Stimulated activated CD8-positive, alpha-beta memory T cell treated with anti-CD3 and anti-CD28 coated beads, Interleukin-7, amount 100 ng/mL, for 4 hours (primary cell): ENCODE data around the gene NPIPA7.
"Not testable (repeated sequence)": the region's sequence is repeated elsewhere in the genome, so short reads cannot be mapped to it uniquely, and the experiment has no call there.

Experiments used
- DNase-seq, 2 donors: peaks; one replicate each; pipeline ENCODE4 v3.0.0-alpha.2; 2020; ENCODE audit warnings: low read depth in 2 of 2

Gene NPIPA7

DNA sequence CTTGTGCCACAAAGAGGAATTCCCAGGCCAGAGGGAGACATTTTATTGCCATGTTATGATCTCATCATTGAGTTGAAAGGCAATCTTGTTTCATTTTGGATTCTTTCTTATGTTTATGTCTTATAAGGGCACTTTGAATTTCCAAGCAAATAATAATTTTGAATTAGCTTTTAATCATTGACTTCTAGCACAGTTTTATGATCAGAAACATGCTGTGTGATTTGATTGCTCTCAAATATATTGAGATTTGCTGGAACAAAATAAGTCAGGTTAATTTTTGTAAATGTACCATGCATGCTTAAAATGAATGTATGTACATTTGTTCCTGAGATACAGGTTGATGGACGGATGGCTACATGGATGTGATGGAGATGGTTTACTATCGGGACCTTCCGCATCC, at the start of gene NPIPA7:
TSS of gene NPIPA7 (plus strand) at position 301 of the 400 bp plus-strand sequence. CDS start 105 bp downstream, outside the sequence.
- not testable (repeated sequence) for DNase-seq

DNA sequence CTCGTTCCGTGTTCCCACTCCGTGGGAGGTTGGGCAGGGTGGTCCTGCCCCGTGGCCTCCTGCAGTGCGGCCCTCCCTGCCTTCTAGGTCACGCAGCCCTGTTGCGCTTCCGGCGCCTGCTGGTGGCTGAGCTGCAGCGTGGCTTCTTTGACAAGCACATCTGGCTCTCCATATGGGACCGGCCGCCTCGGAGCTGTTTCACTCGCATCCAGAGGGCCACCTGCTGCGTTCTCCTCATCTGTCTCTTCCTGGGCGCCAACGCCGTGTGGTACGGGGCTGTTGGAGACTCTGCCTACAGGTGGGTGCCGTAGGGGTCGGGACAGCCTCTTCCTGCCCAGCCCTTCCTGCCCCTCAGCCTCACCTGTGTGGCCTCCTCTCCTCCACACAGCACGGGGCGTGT, 47.5 kb upstream of the NPIPA7 start:
- not testable (repeated sequence) for DNase-seq

DNA sequence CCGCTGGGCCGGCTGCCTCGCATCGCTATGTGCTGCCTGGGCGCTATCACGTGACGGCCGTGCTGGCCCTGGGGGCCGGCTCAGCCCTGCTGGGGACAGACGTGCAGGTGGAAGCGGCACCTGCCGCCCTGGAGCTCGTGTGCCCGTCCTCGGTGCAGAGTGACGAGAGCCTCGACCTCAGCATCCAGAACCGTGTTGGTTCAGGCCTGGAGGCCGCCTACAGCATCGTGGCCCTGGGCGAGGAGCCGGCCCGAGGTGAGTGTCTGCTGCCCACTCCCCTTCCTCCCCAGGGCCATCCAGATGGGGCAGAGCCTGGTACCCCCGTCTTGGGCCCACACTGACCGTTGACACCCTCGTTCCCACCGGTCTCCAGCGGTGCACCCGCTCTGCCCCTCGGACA, 21.4 kb upstream of the NPIPA7 start:
- DNase-seq, result not testable (repeated sequence)

DNA sequence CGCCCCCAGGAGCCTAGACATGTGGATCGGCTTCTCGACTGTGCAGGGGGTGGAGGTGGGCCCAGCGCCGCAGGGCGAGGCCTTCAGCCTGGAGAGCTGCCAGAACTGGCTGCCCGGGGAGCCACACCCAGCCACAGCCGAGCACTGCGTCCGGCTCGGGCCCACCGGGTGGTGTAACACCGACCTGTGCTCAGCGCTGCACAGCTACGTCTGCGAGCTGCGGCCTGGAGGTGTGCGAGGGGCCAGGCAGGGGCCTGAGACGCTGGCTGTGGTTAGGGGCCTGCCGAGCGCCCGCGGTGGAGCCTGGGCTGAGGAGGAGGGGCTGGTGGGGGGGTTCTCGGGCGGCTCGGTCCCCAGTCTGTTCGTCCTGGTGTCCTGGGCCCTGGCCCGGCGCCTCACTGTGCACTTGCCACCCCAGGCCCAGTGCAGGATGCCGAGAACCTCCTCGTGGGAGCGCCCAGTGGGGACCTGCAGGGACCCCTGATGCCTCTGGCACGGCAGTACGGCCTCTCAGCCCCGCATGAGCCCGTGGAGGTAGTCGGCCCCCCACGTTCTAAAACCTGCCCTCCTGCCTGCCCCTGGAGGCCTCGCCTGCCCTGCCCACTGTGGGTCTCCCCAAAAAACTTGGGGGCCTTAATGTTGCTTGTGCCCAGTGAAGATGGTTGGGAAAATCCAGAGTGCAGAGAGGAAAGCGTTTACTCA, 20.2 kb upstream of the NPIPA7 start:
- not testable (repeated sequence) for DNase-seq

DNA sequence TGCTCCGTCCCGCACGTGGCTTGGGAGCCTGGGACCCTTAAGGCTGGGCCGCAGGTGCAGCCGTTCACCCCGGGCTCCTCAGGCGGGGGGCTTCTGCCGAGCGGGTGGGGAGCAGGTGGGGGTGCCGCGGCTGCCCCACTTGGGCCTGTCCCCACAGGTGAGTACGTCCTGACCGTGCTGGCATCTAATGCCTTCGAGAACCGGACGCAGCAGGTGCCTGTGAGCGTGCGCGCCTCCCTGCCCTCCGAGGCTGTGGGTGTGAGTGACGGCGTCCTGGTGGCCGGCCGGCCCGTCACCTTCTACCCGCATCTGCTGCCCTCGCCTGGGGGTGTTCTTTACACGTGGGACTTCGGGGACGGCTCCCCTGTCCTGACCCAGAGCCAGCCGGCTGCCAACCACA, 15.3 kb upstream of the NPIPA7 start:
- not testable (repeated sequence) for DNase-seq

DNA sequence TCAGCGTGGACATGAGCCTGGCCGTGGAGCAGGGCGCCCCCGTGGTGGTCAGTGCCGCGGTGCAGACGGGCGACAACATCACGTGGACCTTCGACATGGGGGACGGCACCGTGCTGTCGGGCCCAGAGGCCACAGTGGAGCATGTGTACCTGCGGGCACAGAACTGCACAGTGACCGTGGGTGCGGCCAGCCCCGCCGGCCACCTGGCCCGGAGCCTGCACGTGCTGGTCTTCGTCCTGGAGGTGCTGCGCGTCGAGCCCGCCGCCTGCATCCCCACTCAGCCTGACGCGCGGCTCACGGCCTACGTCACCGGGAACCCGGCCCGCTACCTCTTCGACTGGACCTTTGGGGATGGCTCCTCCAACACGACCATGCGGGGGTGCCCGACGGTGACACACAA, 14.8 kb upstream of the NPIPA7 start:
- DNase-seq, result not testable (repeated sequence)

DNA sequence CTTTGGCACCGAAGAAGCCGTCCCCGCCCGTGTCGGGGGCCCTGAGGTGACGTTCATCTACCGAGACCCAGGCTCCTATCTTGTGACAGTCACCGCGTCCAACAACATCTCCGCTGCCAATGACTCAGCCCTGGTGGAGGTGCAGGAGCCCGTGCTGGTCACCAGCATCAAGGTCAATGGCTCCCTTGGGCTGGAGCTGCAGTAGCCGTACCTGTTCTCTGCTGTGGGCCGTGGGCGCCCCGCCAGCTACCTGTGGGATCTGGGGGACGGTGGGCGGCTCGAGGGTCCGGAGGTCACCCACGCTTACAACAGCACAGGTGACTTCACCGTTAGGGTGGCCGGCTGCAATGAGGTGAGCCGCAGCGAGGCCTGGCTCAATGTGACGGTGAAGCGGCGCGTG, 14.2 kb upstream of the NPIPA7 start:
- not testable (repeated sequence) for DNase-seq

DNA sequence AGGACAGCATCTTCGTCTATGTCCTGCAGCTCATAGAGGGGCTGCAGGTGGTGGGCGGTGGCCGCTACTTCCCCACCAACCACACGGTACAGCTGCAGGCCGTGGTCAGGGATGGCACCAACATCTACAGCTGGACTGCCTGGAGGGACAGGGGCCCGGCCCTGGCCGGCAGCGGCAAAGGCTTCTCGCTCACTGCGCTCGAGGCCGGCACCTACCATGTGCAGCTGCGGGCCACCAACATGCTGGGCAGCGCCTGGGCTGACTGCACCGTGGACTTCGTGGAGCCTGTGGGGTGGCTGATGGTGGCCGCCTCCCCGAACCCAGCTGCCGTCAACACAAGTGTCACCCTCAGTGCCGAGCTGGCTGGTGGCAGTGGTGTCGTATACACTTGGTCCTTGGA, 13.6 kb upstream of the NPIPA7 start:
- not testable (repeated sequence) for DNase-seq

DNA sequence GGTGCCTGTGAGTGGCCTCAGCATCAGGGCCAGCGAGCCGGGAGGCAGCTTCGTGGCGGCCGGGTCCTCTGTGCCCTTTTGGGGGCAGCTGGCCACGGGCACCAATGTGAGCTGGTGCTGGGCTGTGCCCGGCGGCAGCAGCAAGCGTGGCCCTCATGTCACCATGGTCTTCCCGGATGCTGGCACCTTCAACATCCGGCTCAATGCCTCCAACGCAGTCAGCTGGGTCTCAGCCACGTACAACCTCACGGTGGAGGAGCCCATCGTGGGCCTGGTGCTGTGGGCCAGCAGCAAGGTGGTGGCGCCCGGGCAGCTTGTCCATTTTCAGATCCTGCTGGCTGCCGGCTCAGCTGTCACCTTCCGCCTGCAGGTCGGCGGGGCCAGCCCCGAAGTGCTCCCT, 13.1 kb upstream of the NPIPA7 start:
- not testable (repeated sequence) for DNase-seq

DNA sequence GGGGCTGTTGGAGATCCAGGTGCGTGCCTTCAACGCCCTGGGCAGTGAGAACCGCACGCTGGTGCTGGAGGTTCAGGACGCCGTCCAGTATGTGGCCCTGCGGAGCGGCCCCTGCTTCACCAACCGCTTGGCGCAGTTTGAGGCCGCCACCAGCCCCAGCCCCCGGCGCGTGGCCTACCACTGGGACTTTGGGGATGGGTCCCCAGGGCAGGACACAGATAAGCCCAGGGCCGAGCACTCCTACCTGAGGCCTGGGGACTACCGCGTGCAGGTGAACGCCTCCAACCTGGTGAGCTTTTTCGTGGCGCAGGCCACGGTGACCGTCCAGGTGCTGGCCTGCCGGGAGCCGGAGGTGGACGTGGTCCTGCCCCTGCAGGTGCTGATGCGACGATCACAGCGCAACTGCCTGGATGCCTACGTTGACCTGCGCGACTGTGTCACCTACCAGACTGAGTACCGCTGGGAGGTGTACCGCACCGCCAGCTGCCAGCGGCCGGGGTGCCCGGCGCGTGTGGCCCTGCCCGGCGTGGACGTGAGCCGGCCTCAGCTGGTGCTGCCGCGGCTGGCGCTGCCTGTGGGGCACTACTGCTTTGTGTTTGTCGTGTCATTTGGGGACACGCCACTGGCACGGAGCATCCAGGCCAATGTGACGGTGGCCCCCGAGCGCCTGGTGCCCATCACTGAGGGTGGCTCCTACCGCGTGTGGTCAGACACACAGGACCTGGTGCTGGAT, 12.2 kb upstream of the NPIPA7 start:
- not testable (repeated sequence) for DNase-seq

DNA sequence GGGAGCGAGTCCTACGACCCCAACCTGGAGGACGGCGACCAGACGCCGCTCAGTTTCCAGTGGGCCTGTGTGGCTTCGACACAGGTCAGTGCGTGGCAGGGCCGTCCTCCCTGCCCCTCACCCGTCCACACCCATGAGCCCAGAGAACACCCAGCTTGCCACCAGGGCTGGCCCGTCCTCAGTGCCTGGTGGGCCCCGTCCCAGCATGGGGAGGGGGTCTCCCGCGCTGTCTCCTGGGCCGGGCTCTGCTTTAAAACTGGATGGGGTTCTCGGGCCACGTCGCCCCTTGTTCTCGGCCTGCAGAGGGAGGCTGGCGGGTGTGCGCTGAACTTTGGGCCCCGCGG, 11.7 kb upstream of the NPIPA7 start:
- DNase-seq, result not testable (repeated sequence)

DNA sequence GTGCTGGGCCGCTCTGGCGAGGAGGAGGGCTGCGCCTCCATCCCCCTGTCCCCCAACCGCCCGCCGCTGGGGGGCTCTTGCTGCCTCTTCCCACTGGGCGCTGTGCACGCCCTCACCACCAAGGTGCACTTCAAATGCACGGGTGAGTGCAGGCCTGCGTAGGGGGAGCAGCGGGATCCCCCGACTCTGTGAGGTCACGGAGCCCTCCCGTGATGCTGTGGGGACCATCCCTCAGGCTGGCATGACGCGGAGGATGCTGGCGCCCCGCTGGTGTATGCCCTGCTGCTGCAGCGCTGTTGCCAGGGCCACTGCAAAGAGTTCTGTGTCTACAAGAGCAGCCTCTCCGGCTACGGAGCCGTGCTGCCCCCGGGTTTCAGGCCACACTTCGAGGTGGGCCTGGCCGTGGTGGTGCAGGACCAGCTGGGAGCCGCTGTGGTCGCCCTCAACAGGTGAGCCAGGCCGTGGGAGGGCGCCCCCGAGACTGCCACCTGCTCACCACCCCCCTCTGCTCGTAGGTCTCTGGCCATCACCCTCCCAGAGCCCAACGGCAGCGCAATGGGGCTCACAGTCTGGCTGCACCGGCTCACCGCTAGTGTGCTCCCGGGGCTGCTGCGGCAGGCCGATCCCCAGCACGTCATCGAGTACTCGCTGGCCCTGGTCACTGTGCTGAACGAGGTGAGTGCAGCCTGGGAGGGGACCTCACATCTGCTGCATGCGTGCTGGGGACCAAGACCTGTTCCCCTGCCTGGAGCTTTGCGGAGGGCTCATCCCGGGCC, 9.7 kb upstream of the NPIPA7 start:
- not testable (repeated sequence) for DNase-seq

DNA sequence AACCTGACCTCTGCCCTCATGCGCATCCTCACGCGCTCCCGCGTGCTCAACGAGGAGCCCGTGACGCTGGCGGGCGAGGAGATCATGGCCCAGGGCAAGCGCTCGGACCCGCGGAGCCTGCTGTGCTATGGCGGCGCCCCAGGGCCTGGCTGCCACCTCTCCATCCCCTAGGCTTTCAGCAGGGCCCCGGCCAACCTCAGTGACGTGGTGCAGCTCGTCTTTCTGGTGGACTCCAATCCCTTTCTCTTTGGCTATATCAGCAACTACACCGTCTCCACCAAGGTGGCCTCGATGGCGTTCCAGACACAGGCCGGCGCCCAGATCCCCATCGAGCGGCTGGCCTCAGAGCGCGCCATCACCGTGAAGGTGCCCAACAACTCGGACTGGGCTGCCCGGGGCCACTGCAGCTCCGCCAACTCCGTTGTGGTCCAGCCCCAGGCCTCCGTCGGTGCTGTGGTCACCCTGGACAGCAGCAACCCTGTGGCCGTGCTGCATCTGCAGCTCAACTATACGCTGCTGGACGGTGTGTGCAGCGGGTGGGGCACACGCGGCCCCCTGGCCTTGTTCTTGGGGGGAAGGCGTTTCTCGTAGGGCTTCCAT, 7.7 kb upstream of the NPIPA7 start:
- not testable (repeated sequence) for DNase-seq

DNA sequence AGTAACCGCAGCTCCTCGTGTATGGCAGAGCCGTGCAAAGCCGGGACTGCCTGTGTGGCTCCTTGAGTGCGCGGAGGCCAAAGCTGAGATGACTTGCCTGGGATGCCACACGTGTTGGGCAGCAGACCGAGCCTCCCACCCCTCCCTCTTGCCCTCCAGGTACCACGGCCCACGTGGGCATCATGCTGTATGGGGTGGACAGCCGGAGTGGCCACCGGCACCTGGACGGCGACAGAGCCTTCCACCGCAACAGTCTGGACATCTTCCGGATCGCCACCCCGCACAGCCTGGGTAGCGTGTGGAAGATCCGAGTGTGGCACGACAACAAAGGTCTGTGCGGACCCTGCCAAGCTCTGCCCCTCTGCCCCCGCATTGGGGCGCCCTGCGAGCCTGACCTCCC, 4.7 kb upstream of the NPIPA7 start:
- not testable (repeated sequence) for DNase-seq

DNA sequence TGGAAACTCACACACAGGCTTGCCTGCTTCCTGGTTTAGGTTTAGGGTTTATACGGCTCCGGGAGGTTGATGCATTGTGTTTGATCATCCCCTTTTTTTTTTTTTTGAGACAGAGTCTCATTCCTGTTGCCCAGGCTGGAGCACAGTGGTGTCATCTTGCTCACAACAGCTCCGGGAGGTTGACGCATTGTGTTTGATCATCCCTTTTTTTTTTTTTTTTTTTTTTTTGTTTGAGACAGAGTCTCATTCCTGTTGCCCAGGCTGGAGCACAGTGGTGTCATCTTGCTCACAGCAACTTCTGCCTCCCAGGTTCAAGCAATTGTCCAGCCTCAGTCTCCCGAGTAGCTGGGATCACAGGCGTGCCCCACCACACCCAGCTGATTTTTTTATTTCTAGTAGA, 20.7 kb downstream of the NPIPA7 start:
- not testable (repeated sequence) for DNase-seq

DNA sequence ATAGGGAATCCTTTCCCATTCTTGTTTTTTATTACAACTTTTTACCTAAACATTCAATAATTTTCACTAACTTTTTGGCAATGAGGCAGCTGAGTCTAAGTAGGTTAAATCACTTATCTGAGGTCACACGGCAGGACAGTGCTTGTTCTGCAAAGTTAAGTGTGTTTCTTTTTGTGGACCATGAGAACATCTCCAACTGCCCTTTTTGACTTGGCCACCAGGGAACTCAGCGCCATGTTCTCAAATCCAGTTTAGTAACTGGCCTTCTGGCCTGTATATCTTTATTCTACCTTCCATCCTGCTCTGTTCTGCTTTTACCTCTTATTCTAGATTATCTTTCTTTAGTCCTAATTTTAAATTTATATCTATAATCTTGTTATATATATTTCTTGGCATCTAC, 23.4 kb downstream of the NPIPA7 start:
- not testable (repeated sequence) for DNase-seq

DNA sequence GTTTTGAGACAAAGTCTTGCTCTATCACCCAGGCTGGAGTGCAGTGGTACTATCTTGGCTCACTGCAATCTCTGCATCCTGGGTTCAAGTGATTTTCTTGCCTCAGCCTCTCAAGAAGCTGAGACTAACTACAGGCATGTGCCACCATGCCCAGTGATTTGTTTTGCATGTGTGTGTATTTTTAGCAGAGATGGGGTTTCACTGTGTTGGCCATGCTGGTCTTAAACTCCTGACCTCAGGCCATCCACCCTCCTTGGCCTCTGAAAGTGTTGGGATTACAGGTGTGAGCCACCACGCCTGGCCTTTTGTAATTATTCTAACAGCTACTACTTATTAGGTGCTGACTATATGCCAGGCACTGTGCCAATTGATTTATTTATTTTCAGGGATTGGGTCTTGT, 25.3 kb downstream of the NPIPA7 start:
- not testable (repeated sequence) for DNase-seq

DNA sequence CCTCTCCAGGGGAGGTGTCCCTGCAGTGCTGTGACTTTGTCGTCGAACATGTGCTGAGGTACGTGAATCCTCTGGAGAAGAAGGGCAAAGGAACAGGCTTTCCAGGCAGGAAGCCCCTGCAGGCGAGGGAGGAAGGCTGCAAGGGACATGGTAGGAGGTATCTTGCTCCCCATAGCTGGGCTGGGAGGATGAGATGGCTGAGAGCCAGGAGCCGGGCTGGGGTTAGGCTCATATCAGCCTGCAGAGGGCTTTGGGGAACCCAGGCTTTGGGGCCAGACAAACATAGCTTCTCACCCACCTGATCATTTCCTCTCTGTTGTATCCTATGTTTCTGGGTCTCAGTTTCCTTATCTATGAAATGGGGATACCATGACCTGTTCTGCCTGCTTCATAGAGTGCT, 26.5 kb downstream of the NPIPA7 start:
- DNase-seq, result not testable (repeated sequence)

DNA sequence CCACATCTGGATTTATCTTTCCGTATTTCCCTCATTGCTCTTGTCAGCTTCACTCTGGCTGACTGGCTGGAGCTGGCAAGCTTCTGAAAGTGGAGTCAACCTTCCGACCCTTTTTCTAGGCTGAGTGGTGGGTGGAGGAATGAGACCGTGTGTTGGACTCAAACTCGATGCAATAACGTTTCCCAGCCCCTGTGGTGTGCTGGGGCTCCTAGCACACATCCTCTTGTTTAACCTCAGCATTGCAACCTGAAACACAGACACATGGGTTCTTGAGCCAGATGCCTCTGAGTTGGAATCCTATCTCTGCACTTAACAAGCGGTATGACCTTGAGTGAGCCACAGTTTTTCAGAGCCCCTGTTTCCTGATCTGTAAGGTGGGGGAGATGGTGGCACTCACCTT, 29.5 kb downstream of the NPIPA7 start:
- not testable (repeated sequence) for DNase-seq

DNA sequence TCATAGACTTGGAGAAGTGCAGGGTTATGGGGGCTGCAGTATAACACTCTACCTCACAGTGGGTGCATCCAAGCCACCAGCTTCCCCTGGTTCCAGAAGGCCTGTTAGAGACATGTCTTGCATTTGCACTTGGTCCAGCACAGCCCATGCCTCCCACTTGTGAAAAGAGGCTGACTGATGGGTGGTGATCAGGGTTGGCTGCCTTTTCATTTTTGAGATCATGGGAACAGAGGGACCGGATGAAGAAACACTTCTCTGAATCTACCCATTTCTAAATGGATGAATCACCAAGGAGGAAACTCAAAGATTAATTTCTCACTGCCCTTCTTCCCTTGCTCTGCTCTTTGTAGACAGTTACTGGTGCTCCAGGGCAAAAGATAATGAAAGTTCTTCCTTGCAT, 34.8 kb downstream of the NPIPA7 start:
- not testable (repeated sequence) for DNase-seq

DNA sequence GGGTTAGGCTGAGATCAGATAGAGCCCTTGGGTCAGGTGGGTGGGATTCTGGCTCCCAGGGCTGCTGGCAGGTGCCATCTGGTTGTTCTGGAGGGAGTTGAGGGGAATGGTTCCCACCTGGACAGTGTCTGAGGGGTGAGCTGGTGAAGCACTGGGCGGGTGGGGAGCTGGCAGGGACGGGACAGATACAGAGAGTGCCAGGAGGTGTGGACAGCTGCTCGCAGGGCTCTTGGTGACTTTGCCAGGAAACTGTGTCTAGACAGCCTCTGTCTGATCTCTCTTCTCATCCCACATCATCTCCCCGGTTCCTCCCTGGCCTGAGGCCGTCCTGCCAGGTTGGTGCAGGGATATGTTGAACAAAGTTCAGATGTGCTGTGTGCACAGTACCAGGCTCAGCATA, 38.1 kb downstream of the NPIPA7 start:
- not testable (repeated sequence) for DNase-seq
